Keratinocyte (primary cell): ENCODE data around the gene GSS. TPM values are rescaled to one million over a fixed set of nuclear protein-coding genes. Genes with fewer than 3 reads are reported as not detected.

ENCODE experiments used
- DNase-seq: peaks from one replicate; pipeline ENCODE4 v3.0.0-alpha.2; 2011; ENCODE audit warnings: low read depth, missing footprints, low spot score
- FAIRE-seq: peaks from 2 replicates; lab custom pipeline; 2011; peaks lifted over from hg19 to GRCh38; lab: Jason Lieb, UNC
- H2AFZ ChIP-seq: 2 replicates; pipeline ENCODE4 v1.6.0; 2012; ENCODE audit warnings: low read length, control low read depth, inconsistent platforms; ENCODE audit not compliant: control insufficient read depth
- H3K27ac ChIP-seq: 2 replicates; pipeline ENCODE4 v1.5.1; 2011; ENCODE audit warnings: low read length; ENCODE audit not compliant: control insufficient read depth, insufficient read depth
- H3K27me3 ChIP-seq: 3 replicates; pipeline ENCODE4 v1.6.0; 2011; ENCODE audit warnings: low read length; ENCODE audit not compliant: control insufficient read depth, insufficient read depth; ENCODE audit errors: extremely low read depth
- H3K36me3 ChIP-seq, 2 experiments: 2 replicates in 1 of 2; 3 replicates in 1 of 2; pipeline ENCODE4 v1.5.1; 2011; ENCODE audit warnings: low read length in 2 of 2, mild to moderate bottlenecking in 1 of 2; ENCODE audit not compliant: control insufficient read depth in 2 of 2, insufficient read depth in 2 of 2; ENCODE audit errors: extremely low read depth in 1 of 2
- H3K4me1 ChIP-seq: 3 replicates; pipeline ENCODE4 v1.5.1; 2011; ENCODE audit warnings: low read length; ENCODE audit not compliant: control insufficient read depth, insufficient read depth; ENCODE audit errors: extremely low read depth
- H3K4me2 ChIP-seq: 3 replicates; pipeline ENCODE4 v1.6.0; 2011; ENCODE audit warnings: low read depth, low read length; ENCODE audit not compliant: control insufficient read depth, insufficient read depth; ENCODE audit errors: extremely low read depth
- H3K4me3 ChIP-seq, 3 experiments: fragments of 200-600 bp in 1 of 3; sonication (generic) in 1 of 3; 2 replicates in 2 of 3; 3 replicates in 1 of 3; pipeline ENCODE4 v1.5.1; 2011 to 2016; ENCODE audit warnings: low read length in 3 of 3, mild to moderate bottlenecking in 3 of 3, control low read depth in 2 of 3, inconsistent platforms in 1 of 3, low read depth in 1 of 3, mixed read lengths in 1 of 3, mixed run types in 1 of 3, moderate library complexity in 1 of 3; ENCODE audit not compliant: control insufficient read depth in 2 of 3, insufficient read depth in 2 of 3; ENCODE audit errors: extremely low read depth in 1 of 3
- H3K79me2 ChIP-seq: 2 replicates; pipeline ENCODE4 v1.6.0; 2012; ENCODE audit warnings: low read length; ENCODE audit not compliant: control insufficient read depth, insufficient read depth
- H3K9ac ChIP-seq: 3 replicates; pipeline ENCODE4 v1.6.0; 2011; ENCODE audit warnings: low read length; ENCODE audit not compliant: control insufficient read depth, insufficient read depth; ENCODE audit errors: extremely low read depth
- H3K9me1 ChIP-seq: 3 replicates; pipeline ENCODE4 v1.6.0; 2011; ENCODE audit warnings: low read length; ENCODE audit not compliant: control insufficient read depth, insufficient read depth; ENCODE audit errors: extremely low read depth
- H3K9me3 ChIP-seq: 2 replicates; pipeline ENCODE4 v1.5.1; 2012; ENCODE audit warnings: low read depth, low read length; ENCODE audit not compliant: control insufficient read depth
- H4K20me1 ChIP-seq: 3 replicates; pipeline ENCODE4 v1.6.0; 2011; ENCODE audit warnings: low read length; ENCODE audit not compliant: control insufficient read depth, insufficient read depth; ENCODE audit errors: extremely low read depth
- CTCF ChIP-seq, 3 experiments: IDR thresholded peaks in 1 of 3; conservative IDR thresholded peaks in 1 of 3; optimal IDR thresholded peaks in 1 of 3; 2 replicates in 2 of 3; 3 replicates in 1 of 3; pipeline versions ENCODE3 to v1.5.1; 2011; ENCODE audit warnings: low read length in 3 of 3, mild to moderate bottlenecking in 3 of 3, moderate library complexity in 2 of 3, control low read depth in 1 of 3, inconsistent platforms in 1 of 3; ENCODE audit not compliant: insufficient read depth in 2 of 3; ENCODE audit errors: extremely low read depth in 1 of 3
- EZH2 ChIP-seq: IDR thresholded peaks from one replicate; pipeline ENCODE4 v1.6.1; 2012; ENCODE audit warnings: inconsistent platforms, mild to moderate bottlenecking, low read length, moderate library complexity
- dilution Hi-C: fragments of 300-500 bp; cut with MboI; formaldehyde crosslinking; loops from one replicate; pipeline ENCODE4 v1.7.0; 2020; ENCODE audit warnings: low sequenced_read_pairs; ENCODE audit not compliant: extremely low pct_ligation_motif_present
- polyA plus RNA-seq, 5 experiments: library from polyadenylated mRNA; depleted of rRNA in 3 of 5; stranded (reverse) in 3 of 5; stranded (forward) in 1 of 5; unstranded in 1 of 5; fragments of >200 nt; gene quantifications; 1 replicate in 1 of 5; 2 replicates in 3 of 5; 3 replicates in 1 of 5; pipeline versions ENCODE4 v1.2.1 to v1.2.3, GENCODE V29; 2011 to 2012; ENCODE audit warnings: missing spikeins in 2 of 5, low read depth in 1 of 5, low replicate concordance in 1 of 5

Gene GSS
- polyA plus RNA-seq, 1 donor (not counting 4 experiments of a cell fraction or from before 2014, with no cell fraction given) = 101 TPM

- peaks cover 7 to 17% of the 10 kb centered on the region in 2 experiments for H3K36me3 ChIP-seq
- H3K9me3 ChIP-seq = no peaks in the 10 kb centered on the region
- no peak overlapping the region for H3K27ac ChIP-seq
- FAIRE-seq (no peak), DNase-seq (no peak)
- no peak overlapping the region for H3K9ac ChIP-seq
- H2AFZ ChIP-seq = no peak overlapping the region
- no peak for TF ChIP-seq EZH2
- TF ChIP-seq CTCF (optimal IDR thresholded peaks at IDR 0.05 in 1 of 3, IDR thresholded peaks at IDR 0.05 in 1 of 3, conservative IDR thresholded peaks at IDR 0.05 in 1 of 3; ENCODE audit: extremely low read depth in 1 of 3, insufficient read depth in 2 of 3, low read length in 3 of 3) = no peak
- H3K27me3 ChIP-seq = no peaks in the 10 kb centered on the region
- H3K79me2 ChIP-seq = no peaks in the 10 kb centered on the region
- H3K4me2 ChIP-seq = no peak overlapping the region
- no peaks in the 10 kb centered on the region for H3K4me1 ChIP-seq
- H4K20me1 ChIP-seq = no peaks in the 10 kb centered on the region
- no peaks in the 10 kb centered on the region for H3K9me1 ChIP-seq
- H3K4me3 ChIP-seq = no peak overlapping the region
- dilution Hi-C loops = no loop called here
These were observed 37.3 kb upstream of the GSS start for GRCh38 chr20:34992751-34993417.

- Histone ChIP-seq H3K36me3 (peaks cover 4 to 10% of the 10 kb centered on the region in 2 experiments), H3K9me3 (no peaks in the 10 kb centered on the region), H3K79me2 (no peaks in the 10 kb centered on the region), H3K27ac (no peak overlapping the region), H3K9me1 (no peaks in the 10 kb centered on the region), H3K9ac (no peak overlapping the region), H3K4me1 (no peaks in the 10 kb centered on the region), H2AFZ (no peak overlapping the region), H4K20me1 (no peaks in the 10 kb centered on the region), H3K4me3 (no peak overlapping the region), H3K4me2 (no peak overlapping the region), H3K27me3 (peaks cover 5% of the 10 kb centered on the region)
- DNase-seq (no peak), FAIRE-seq (no peak)
- dilution Hi-C loops = no loop called here
- no peak for TF ChIP-seq EZH2
- TF ChIP-seq CTCF (optimal IDR thresholded peaks at IDR 0.05 in 1 of 3, IDR thresholded peaks at IDR 0.05 in 1 of 3, conservative IDR thresholded peaks at IDR 0.05 in 1 of 3; ENCODE audit: extremely low read depth in 1 of 3, insufficient read depth in 2 of 3, low read length in 3 of 3) = no peak
These were observed 35.1 kb upstream of the GSS start for GRCh38 chr20:34990661-34991214.
